Panc1 (cell line): ENCODE results near the gene SLC12A4. TPM values are rescaled to one million over a fixed set of nuclear protein-coding genes. Genes with fewer than 3 reads are reported as not detected.
"Not testable (repeated sequence)": the region's sequence is repeated elsewhere in the genome, so short reads cannot be mapped to it uniquely, and the experiment has no call there.

Experiments used
- ATAC-seq: fragments of 200-7000 bp; cut with Tn5 transposase; 2 replicates; pipeline ENCODE4 v1.9.1; 2020; ENCODE audit warnings: mild to moderate bottlenecking, moderate library complexity
- BruUV-seq: library from RNA; stranded (reverse); fragments of 400-500 nt; replicated peaks from 2 replicates; lab custom pipeline; 2021; lab: Mats Ljungman, UMichigan
- CTCF ChIA-PET: fragments of 300-600 bp; sonication (Branson Sonifier 250); formaldehyde crosslinking; loops from one replicate; lab custom pipeline; 2022; ENCODE audit warnings: antibody characterized with exemption; lab: Charles Lee
- POLR2A ChIA-PET: fragments of 300-600 bp; sonication (Branson Sonifier 250); formaldehyde crosslinking; loops from one replicate; lab custom pipeline; 2022; ENCODE audit warnings: antibody characterized with exemption; lab: Charles Lee
- DNase-seq: peaks from one replicate; pipeline ENCODE4 v3.0.0-alpha.2; 2010; ENCODE audit warnings: low read depth, low spot score
- H3K27ac ChIP-seq: 2 replicates; pipeline ENCODE4 v1.5.1; 2011; ENCODE audit warnings: mild to moderate bottlenecking, low read length, inconsistent platforms
- H3K27me3 ChIP-seq: fragments of 200-500 bp; sonication (Bioruptor generic); 2 replicates; pipeline ENCODE4 v1.6.0; 2014; ENCODE audit warnings: low read length, inconsistent platforms; ENCODE audit not compliant: control insufficient read depth, insufficient read depth
- H3K36me3 ChIP-seq: fragments of 200-500 bp; sonication (Bioruptor generic); 2 replicates; pipeline ENCODE4 v1.5.1; 2014; ENCODE audit warnings: inconsistent platforms, mild to moderate bottlenecking, low read length, moderate library complexity; ENCODE audit not compliant: control insufficient read depth, insufficient read depth
- H3K4me1 ChIP-seq: 2 replicates; pipeline ENCODE4 v1.5.1; 2011; ENCODE audit warnings: inconsistent platforms, mild to moderate bottlenecking, low read length, moderate library complexity; ENCODE audit not compliant: control insufficient read depth, insufficient read depth
- H3K4me3 ChIP-seq, 2 experiments: 2 replicates each; pipeline ENCODE4 v1.5.1; 2011 to 2012; ENCODE audit warnings: low read depth in 2 of 2, low read length in 2 of 2, mild to moderate bottlenecking in 2 of 2, inconsistent platforms in 1 of 2, moderate library complexity in 1 of 2
- H3K9me3 ChIP-seq: fragments of 200-500 bp; sonication (Bioruptor generic); 2 replicates; pipeline ENCODE4 v1.5.1; 2014; ENCODE audit warnings: low read depth, mild to moderate bottlenecking, inconsistent platforms, low read length, moderate library complexity; ENCODE audit not compliant: control insufficient read depth, insufficient read depth
- CTCF ChIP-seq: fragments of 450-650 bp; IDR thresholded peaks from 2 replicates; pipeline ENCODE4 v1.5.1; 2017; ENCODE audit warnings: mild to moderate bottlenecking
- POLR2AphosphoS5 ChIP-seq: IDR thresholded peaks from 2 replicates; pipeline ENCODE4 v1.6.1; 2012; ENCODE audit warnings: mild to moderate bottlenecking, low read depth, low read length, moderate library complexity
- REST ChIP-seq, 2 experiments: IDR thresholded peaks; 2 replicates each; pipeline ENCODE4 v1.6.1; 2011 to 2012; ENCODE audit warnings: low read depth in 2 of 2, control low read depth in 1 of 2, low read length in 1 of 2, mild to moderate bottlenecking in 1 of 2, moderate library complexity in 1 of 2; ENCODE audit not compliant: insufficient read depth in 1 of 2
- SIN3A ChIP-seq: IDR thresholded peaks from 2 replicates; pipeline ENCODE4 v1.6.1; 2012; ENCODE audit warnings: low read depth, mild to moderate bottlenecking, low read length, moderate library complexity, borderline replicate concordance; ENCODE audit not compliant: insufficient read depth
- TCF7L2 ChIP-seq: IDR thresholded peaks from 2 replicates; pipeline ENCODE4 v1.6.1; 2011; ENCODE audit warnings: mild to moderate bottlenecking, low read depth, low read length, inconsistent platforms
- in situ Hi-C: cut with HindIII; loops from 2 replicates; pipeline ENCODE4 v1.10.0; 2016; ENCODE audit warnings: low sequenced_read_pairs, low pct_unique_long_range_greater_than_20kb
- intact Hi-C: fragments of 100-400 bp; cut with micrococcal nuclease; formaldehyde crosslinking; loops from one replicate; pipeline ENCODE4 v1.10.0; 2022; ENCODE audit not compliant: unreplicated experiment
- total RNA-seq: library from RNA; stranded (reverse); gene quantifications from one replicate; pipeline ENCODE4 v1.2.1, GENCODE V29; 2021; ENCODE audit not compliant: unreplicated experiment

The SLC12A4 gene
- total RNA-seq, 1 experiment from 2014 or later, result 31.8 TPM

GRCh38 chr16:67917140-67917851, 51.1 kb downstream of the SLC12A4 start:
- no peak for DNase-seq
- in situ Hi-C loops (no loop called here), intact Hi-C loops (no loop called here)
- Histone ChIP-seq H3K4me3 (no peak overlapping the region), H3K27me3 (no peaks in the 10 kb centered on the region), H3K4me1 (no peaks in the 10 kb centered on the region; the same call in 1 of the 2 replicates), H3K9me3 (no peaks in the 10 kb centered on the region), H3K27ac (no peak overlapping the region), H3K36me3 (no peaks in the 10 kb centered on the region)
- TF ChIP-seq CTCF (no peak), SIN3A (no peak), REST (IDR thresholded peaks at IDR 0.05; ENCODE audit: insufficient read depth in 1 of 2, low read depth in 2 of 2, low read length in 1 of 2) (no peak), POLR2AphosphoS5 (no peak), TCF7L2 (no peak)
- BruUV-seq, result no TSS peak
- peak; percentile 22; the same call in 1 of the 2 replicates for ATAC-seq
- POLR2A ChIA-PET, result no interaction called here
- CTCF ChIA-PET, result no interaction called here

- Histone ChIP-seq H3K27me3 (no peaks in the 10 kb centered on the region), H3K9me3 (no peaks in the 10 kb centered on the region), H3K4me1 (no peaks in the 10 kb centered on the region; the same call in 1 of the 2 replicates), H3K36me3 (no peaks in the 10 kb centered on the region), H3K4me3 (no peak overlapping the region), H3K27ac (no peak overlapping the region)
- DNase-seq, result no peak
- ChIA-PET POLR2A (no interaction called here), CTCF (no interaction called here)
- in situ Hi-C loops, result no loop called here
- no TSS peak for BruUV-seq
- intact Hi-C loops, result no loop called here
- no peak for ATAC-seq
- no peak for TF ChIP-seq TCF7L2
These were observed 52.4 kb downstream of the SLC12A4 start for GRCh38 chr16:67915831-67916723.

GRCh38 chr16:67915496-67915769, 53.0 kb downstream of the SLC12A4 start:
- H3K9me3 ChIP-seq, H3K36me3 ChIP-seq, CTCF ChIA-PET, intact Hi-C loops, POLR2A ChIA-PET, ATAC-seq, DNase-seq, in situ Hi-C loops, H3K4me3 ChIP-seq, H3K27me3 ChIP-seq, BruUV-seq, H3K4me1 ChIP-seq, H3K27ac ChIP-seq: not testable (repeated sequence)
